Progenitor cell of endocrine pancreas (in vitro differentiated cells): ENCODE measurements around the gene ATP2C1. TPM values are rescaled to one million over a fixed set of nuclear protein-coding genes. Genes with fewer than 3 reads are reported as not detected.
"Not testable (repeated sequence)": the region's sequence is repeated elsewhere in the genome, so short reads cannot be mapped to it uniquely, and the experiment has no call there.

Experiments used
- DNase-seq: peaks from one replicate; pipeline ENCODE4 v3.0.0; 2021; ENCODE audit warnings: low spot score; ENCODE audit not compliant: unreplicated experiment
- H3K27ac Mint-ChIP-seq: 2 replicates; pipeline ENCODE4 v1.8.0; 2021; ENCODE audit warnings: mild to moderate bottlenecking, moderate library complexity, mixed read lengths
- H3K27me3 Mint-ChIP-seq: 2 replicates; pipeline ENCODE4 v1.8.0; 2021; ENCODE audit warnings: mixed read lengths
- H3K36me3 Mint-ChIP-seq: 2 replicates; pipeline ENCODE4 v1.8.0; 2022; ENCODE audit warnings: mixed read lengths; ENCODE audit not compliant: insufficient read depth
- H3K4me1 Mint-ChIP-seq: 2 replicates; pipeline ENCODE4 v1.8.0; 2021; ENCODE audit warnings: low read depth, mixed read lengths
- H3K4me3 Mint-ChIP-seq: 2 replicates; pipeline ENCODE4 v1.8.0; 2021; ENCODE audit warnings: low read depth, mild to moderate bottlenecking, moderate library complexity, mixed read lengths
- H3K9me3 Mint-ChIP-seq: 2 replicates; pipeline ENCODE4 v1.8.0; 2021; ENCODE audit warnings: low read depth, mixed read lengths
- CTCF ChIP-seq: fragments of 200-600 bp; sonication (generic); IDR thresholded peaks from one replicate; pipeline ENCODE4 v1.5.0; 2021; ENCODE audit warnings: antibody characterized with exemption, mild to moderate bottlenecking; ENCODE audit not compliant: unreplicated experiment
- total RNA-seq: library from RNA; stranded (reverse); gene quantifications from 2 replicates; pipeline ENCODE4 v1.2.1, GENCODE V29; 2021

The ATP2C1 gene
- total RNA-seq, 1 donor from 2014 or later: 83.5 TPM

GRCh38 chr3:131033480-131034080, 139.7 kb downstream of the ATP2C1 start:
- no peak overlapping the region for H3K27ac Mint-ChIP-seq
- H3K36me3 Mint-ChIP-seq: peaks cover 8% of the 10 kb centered on the region
- H3K9me3 Mint-ChIP-seq: no peaks in the 10 kb centered on the region
- no peaks in the 10 kb centered on the region for H3K27me3 Mint-ChIP-seq
- peak; percentile 72 for TF ChIP-seq CTCF
- no peaks in the 10 kb centered on the region for H3K4me1 Mint-ChIP-seq
- H3K4me3 Mint-ChIP-seq: no peak overlapping the region
- DNase-seq: no peak

GRCh38 chr3:131036200-131036816, 142.4 kb downstream of the ATP2C1 start:
- Mint-ChIP-seq H3K4me3 (no peak overlapping the region), H3K9me3 (peaks cover under 1% of the 10 kb centered on the region), H3K36me3 (peaks cover 9% of the 10 kb centered on the region)

GRCh38 chr3:131036986-131037385, 143.1 kb downstream of the ATP2C1 start:
- H3K27me3 Mint-ChIP-seq: no peaks in the 10 kb centered on the region
- TF ChIP-seq CTCF: no peak
- H3K4me3 Mint-ChIP-seq: no peak overlapping the region
- H3K9me3 Mint-ChIP-seq: peaks cover 5% of the 10 kb centered on the region
- no peak overlapping the region for H3K27ac Mint-ChIP-seq
- no peaks in the 10 kb centered on the region for H3K4me1 Mint-ChIP-seq
- no peak for DNase-seq
- peaks cover 10% of the 10 kb centered on the region for H3K36me3 Mint-ChIP-seq

More at GRCh38 chr3:131036200-131036816, 142.4 kb downstream of the ATP2C1 start:
- H3K4me1 Mint-ChIP-seq: no peaks in the 10 kb centered on the region
- no peak overlapping the region for H3K27ac Mint-ChIP-seq
- H3K27me3 Mint-ChIP-seq: no peaks in the 10 kb centered on the region
- TF ChIP-seq CTCF: no peak
- no peak for DNase-seq

- no peak for TF ChIP-seq CTCF
- DNase-seq: no peak
- no peaks in the 10 kb centered on the region for H3K4me1 Mint-ChIP-seq
- H3K27ac Mint-ChIP-seq: no peak overlapping the region
- peaks cover 14% of the 10 kb centered on the region for H3K36me3 Mint-ChIP-seq
- H3K9me3 Mint-ChIP-seq: peaks cover 8% of the 10 kb centered on the region
- no peak overlapping the region for H3K4me3 Mint-ChIP-seq
- no peaks in the 10 kb centered on the region for H3K27me3 Mint-ChIP-seq
Observed at GRCh38 chr3:131038326-131038725, 144.4 kb downstream of the ATP2C1 start.

GRCh38 chr3:131042271-131042985, 148.5 kb downstream of the ATP2C1 start:
- Mint-ChIP-seq H3K9me3 (peaks cover 27% of the 10 kb centered on the region), H3K36me3 (peaks cover 25% of the 10 kb centered on the region)
- not testable (repeated sequence) for DNase-seq, H3K4me3 Mint-ChIP-seq, H3K27me3 Mint-ChIP-seq, H3K27ac Mint-ChIP-seq, H3K4me1 Mint-ChIP-seq
